ENCODE results near the gene C9orf40. TPM values are rescaled to one million over a fixed set of nuclear protein-coding genes. Genes with fewer than 3 reads are reported as not detected.

Gene C9orf40
- total and polyA plus RNA-seq, 7 experiments from 2014 or later: 1.8 to 13.6 (median 2.7) TPM

DNA sequence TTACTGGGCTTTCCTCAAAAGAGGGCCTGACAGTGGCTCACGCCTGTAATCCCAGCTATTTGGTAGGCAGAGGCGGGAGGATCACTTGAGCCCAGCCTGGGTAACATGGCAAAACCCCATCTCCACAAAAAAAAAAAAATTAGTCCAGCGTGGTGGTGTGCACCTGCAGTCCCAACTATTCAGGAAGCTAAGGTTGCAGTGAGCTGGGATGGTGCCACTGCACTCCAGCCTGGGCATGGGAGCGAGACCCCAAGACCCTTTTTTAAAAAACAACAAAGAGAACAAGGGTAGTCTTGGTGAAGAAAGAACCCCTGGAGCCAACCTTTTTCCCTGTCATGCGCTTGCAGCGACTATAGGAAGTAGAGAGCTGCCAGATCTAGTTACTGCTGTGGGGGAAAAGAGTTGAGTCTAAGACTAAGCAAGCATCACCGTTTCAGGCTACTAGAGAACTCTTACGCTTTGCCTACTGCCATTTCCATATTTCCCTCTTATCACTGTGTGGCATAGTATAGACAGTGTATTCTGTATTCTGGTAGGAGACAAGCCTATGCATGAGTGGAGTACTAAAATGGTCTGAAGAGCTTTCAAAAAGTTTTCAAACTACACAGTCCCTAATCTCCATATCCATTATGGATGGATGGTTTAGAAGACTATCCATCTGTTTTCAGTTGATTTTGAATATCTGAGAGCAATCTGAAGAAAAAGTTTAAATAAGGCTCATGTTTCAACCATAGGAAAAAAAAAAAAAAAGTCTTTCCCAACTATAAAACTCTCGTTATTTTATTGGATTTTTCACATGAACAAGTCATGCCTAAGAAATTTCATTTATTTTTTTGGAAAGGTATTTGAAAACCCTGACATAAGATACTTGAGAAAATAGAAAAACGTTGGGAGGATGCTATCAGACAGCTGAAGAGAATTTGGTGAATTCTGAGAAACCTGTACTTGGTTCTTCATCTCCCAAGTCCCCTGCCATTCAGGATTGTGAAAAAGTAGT, 2.6 kb downstream of the C9orf40 start:
- ATAC-seq (no peak), DNase-seq (no peak)
- ChIA-PET CTCF (interaction anchor here (0.6 to 1.0 kb wide), 3 partner anchors 132 to 174 kb away, joined by 3 to 4 read pairs (median 3); no protein-coding TSS in a partner anchor), POLR2A (interaction anchor here (0.6 to 1.2 kb wide), 5 partner anchors 24 to 310 kb away, joined by 3 to 9 read pairs (median 4); partner anchors contain the start of gene CARNMT1)
- intact Hi-C loops (cut with micrococcal nuclease): loop anchor here (5.0 to 10.0 kb wide), 10 partner anchors 37 to 1815 kb away; partner anchors contain the start of genes ANXA1 (in 1 of the 2), RFK (in 1 of the 2), RORB (in 1 of the 2) and TRPM6 (in 1 of the 2)
- no peak overlapping the region for H3K4me3 ChIP-seq (ENCODE audit: low read length)
- Mint-ChIP-seq H3K36me3 (peaks cover 0 to 13% (median 0%) of the 10 kb centered on the region in 5 donors), H3K27me3 (no peaks in the 10 kb centered on the region), H3K4me1 (peaks cover 0 to 58% (median 28%) of the 10 kb centered on the region in 7 donors), H3K9me3 (peaks cover 0 to 1% (median 0%) of the 10 kb centered on the region in 11 donors), H3K4me3 (peak overlapping the region in 4 of 10 donors; percentile 12 to 20 (median 14)), H3K27ac (peak overlapping the region in 2 of 9 donors; percentile 9 to 25)
- H3K9me3 ChIP-seq (ENCODE audit: control insufficient read depth in 2 of 3, low read length in 3 of 3): no peaks in the 10 kb centered on the region
- H3K27ac ChIP-seq (ENCODE audit: low read depth, low read length): no peak overlapping the region
- no peaks in the 10 kb centered on the region for H3K27me3 ChIP-seq (ENCODE audit: control insufficient read depth in 2 of 2, insufficient read depth in 2 of 2, low read length in 2 of 2)
- peaks cover 0 to 5% (median 0%) of the 10 kb centered on the region in 3 experiments for H3K36me3 ChIP-seq (ENCODE audit: control insufficient read depth in 2 of 3, insufficient read depth in 3 of 3, low read length in 3 of 3)
- H3K4me1 ChIP-seq (ENCODE audit: control insufficient read depth in 2 of 2, insufficient read depth in 2 of 2, low read length in 2 of 2): peaks cover 0 to 7% of the 10 kb centered on the region in 2 donors

DNA sequence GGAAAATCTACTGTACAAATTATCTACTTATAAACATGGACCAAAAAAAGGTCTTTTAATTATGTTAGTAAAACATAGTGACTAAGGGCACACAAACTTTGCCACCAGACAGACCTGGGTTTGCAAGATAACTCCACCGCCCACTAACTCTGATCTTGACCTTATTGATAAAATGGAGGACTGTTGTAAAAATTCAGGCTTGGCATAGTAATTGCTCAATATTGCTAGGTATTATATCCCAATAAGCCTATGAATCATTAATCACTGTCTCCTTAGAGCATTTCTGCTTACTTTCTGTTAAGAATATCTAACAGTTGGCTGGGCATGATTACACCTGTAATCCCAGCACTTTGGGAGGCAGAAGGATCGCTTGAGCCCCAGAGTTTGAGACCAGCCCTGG, 3.8 kb downstream of the C9orf40 start:
- peaks cover 0 to 7% of the 10 kb centered on the region in 2 donors for H3K4me1 ChIP-seq (ENCODE audit: control insufficient read depth in 2 of 2, insufficient read depth in 2 of 2, low read length in 2 of 2)
- no peaks in the 10 kb centered on the region for H3K27me3 Mint-ChIP-seq
- peaks cover 0 to 49% (median 29%) of the 10 kb centered on the region in 7 donors for H3K4me1 Mint-ChIP-seq
- no peak overlapping the region for H3K27ac ChIP-seq (ENCODE audit: low read depth, low read length)
- ChIA-PET CTCF (no interaction called here), POLR2A (no interaction called here)
- H3K9me3 ChIP-seq (ENCODE audit: control insufficient read depth in 2 of 3, low read length in 3 of 3): no peaks in the 10 kb centered on the region
- H3K9me3 Mint-ChIP-seq: no peaks in the 10 kb centered on the region
- DNase-seq (no peak), ATAC-seq (no peak)
- intact Hi-C loops (cut with micrococcal nuclease): no loop called here
- no peak overlapping the region for H3K4me3 ChIP-seq (ENCODE audit: low read length)
- no peak overlapping the region for H3K27ac Mint-ChIP-seq
- no peaks in the 10 kb centered on the region for H3K27me3 ChIP-seq (ENCODE audit: control insufficient read depth in 2 of 2, insufficient read depth in 2 of 2, low read length in 2 of 2)
- H3K4me3 Mint-ChIP-seq: peak overlapping the region in 1 of 10 donors; percentile 38
- H3K36me3 ChIP-seq (ENCODE audit: control insufficient read depth in 2 of 3, insufficient read depth in 3 of 3, low read length in 3 of 3): peaks cover 0 to 5% (median 0%) of the 10 kb centered on the region in 3 experiments
- peaks cover 0 to 13% (median 0%) of the 10 kb centered on the region in 5 donors for H3K36me3 Mint-ChIP-seq

DNA sequence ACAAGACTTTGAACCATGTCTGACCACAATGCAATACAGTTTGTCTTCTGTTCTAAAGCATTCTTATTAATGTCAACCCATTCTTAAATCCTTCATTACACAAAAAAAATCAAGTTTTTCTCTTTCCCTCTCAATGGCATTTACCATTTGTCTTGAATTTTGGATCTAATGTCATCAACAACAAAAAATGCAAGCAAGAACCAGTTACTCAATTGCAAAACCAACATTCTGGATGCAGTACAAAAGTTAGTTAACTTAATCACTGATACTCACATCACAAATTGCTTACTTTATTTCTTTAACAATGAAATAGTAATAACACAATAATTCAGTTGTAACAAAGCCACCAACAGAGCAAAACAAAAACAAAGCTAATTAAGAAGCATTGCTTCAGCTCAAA, 6.0 kb downstream of the C9orf40 start:
- Histone ChIP-seq H3K36me3 (ENCODE audit: control insufficient read depth in 2 of 3, insufficient read depth in 3 of 3, low read length in 3 of 3) (no peaks in the 10 kb centered on the region), H3K9me3 (ENCODE audit: control insufficient read depth in 2 of 3, low read length in 3 of 3) (no peaks in the 10 kb centered on the region), H3K4me1 (ENCODE audit: control insufficient read depth in 2 of 2, insufficient read depth in 2 of 2, low read length in 2 of 2) (peaks cover 0 to 7% of the 10 kb centered on the region in 2 donors), H3K27ac (ENCODE audit: low read depth, low read length) (no peak overlapping the region), H3K4me3 (ENCODE audit: low read length) (no peak overlapping the region), H3K27me3 (ENCODE audit: control insufficient read depth in 2 of 2, insufficient read depth in 2 of 2, low read length in 2 of 2) (no peaks in the 10 kb centered on the region)
- Mint-ChIP-seq H3K9me3 (peaks cover 0 to 5% (median 0%) of the 10 kb centered on the region in 11 donors), H3K4me1 (peaks cover 6 to 46% (median 18%) of the 10 kb centered on the region in 7 donors), H3K36me3 (peaks cover 0 to 18% (median 0%) of the 10 kb centered on the region in 5 donors), H3K27ac (no peak overlapping the region), H3K27me3 (no peaks in the 10 kb centered on the region), H3K4me3 (no peak overlapping the region)
- CTCF ChIA-PET: interaction anchor here (0.6 kb wide), 1 partner anchor 85 kb away, joined by 3 read pairs; no protein-coding TSS in a partner anchor
- intact Hi-C loops (cut with micrococcal nuclease): no loop called here
- DNase-seq (no peak), ATAC-seq (no peak)
- POLR2A ChIA-PET: interaction anchor here (0.7 to 0.9 kb wide), 2 partner anchors 74 to 175 kb away, joined by 4 read pairs; no protein-coding TSS in a partner anchor

GRCh38 chr9:74942801-74943200, 9.9 kb downstream of the C9orf40 start:
- Histone ChIP-seq H3K4me1 (ENCODE audit: control insufficient read depth in 2 of 2, insufficient read depth in 2 of 2, low read length in 2 of 2) (no peaks in the 10 kb centered on the region), H3K27me3 (ENCODE audit: control insufficient read depth in 2 of 2, insufficient read depth in 2 of 2, low read length in 2 of 2) (no peaks in the 10 kb centered on the region), H3K27ac (ENCODE audit: low read depth, low read length) (no peak overlapping the region), H3K9me3 (ENCODE audit: control insufficient read depth in 2 of 3, low read length in 3 of 3) (no peaks in the 10 kb centered on the region), H3K4me3 (ENCODE audit: low read length) (no peak overlapping the region), H3K36me3 (ENCODE audit: control insufficient read depth in 2 of 3, insufficient read depth in 3 of 3, low read length in 3 of 3) (no peaks in the 10 kb centered on the region)
- ChIA-PET CTCF (interaction anchor here (0.7 kb wide), 1 partner anchor 9 kb away, joined by 3 read pairs; the partner anchor contains the start of gene C9orf40), POLR2A (no interaction called here)
- DNase-seq (peak in 1 of 9 donors; percentile 28), ATAC-seq (peak; percentile 68)
- intact Hi-C loops (cut with micrococcal nuclease): no loop called here
- peaks cover 0 to 23% (median 6%) of the 10 kb centered on the region in 7 donors for H3K4me1 Mint-ChIP-seq
- peaks cover 0 to 5% (median 0%) of the 10 kb centered on the region in 11 donors for H3K9me3 Mint-ChIP-seq
- peaks cover 0 to 4% (median 3%) of the 10 kb centered on the region in 5 donors for H3K27me3 Mint-ChIP-seq
- peak overlapping the region in 2 of 9 donors; percentile 23 to 32 for H3K27ac Mint-ChIP-seq
- H3K36me3 Mint-ChIP-seq: peaks cover 0 to 16% (median 0%) of the 10 kb centered on the region in 5 donors
- no peak overlapping the region for H3K4me3 Mint-ChIP-seq

DNA sequence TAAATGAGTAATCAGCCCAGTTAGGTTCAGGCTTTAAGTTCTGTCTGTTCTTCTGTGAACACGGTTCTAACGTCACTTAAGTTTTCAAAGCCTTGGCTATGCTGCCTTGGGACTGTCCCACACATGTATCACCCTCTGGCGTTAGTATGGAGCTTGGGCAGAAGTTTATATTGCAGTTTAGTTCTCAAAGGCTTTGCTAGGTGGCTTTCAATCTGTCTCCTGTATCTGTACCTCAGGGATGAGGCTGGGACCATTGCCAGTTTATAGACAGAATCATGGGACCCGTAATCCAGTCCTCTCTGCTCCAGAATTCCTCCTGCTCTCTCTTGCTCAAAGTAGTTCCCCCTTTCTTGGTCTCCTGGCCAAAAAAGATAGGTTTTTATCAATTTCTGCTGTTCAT, 12.1 kb downstream of the C9orf40 start:
- CTCF ChIA-PET: no interaction called here
- H3K36me3 Mint-ChIP-seq: peaks cover 0 to 11% (median 0%) of the 10 kb centered on the region in 5 donors
- no peak overlapping the region for H3K4me3 Mint-ChIP-seq
- peaks cover 0 to 5% (median 0%) of the 10 kb centered on the region in 11 donors for H3K9me3 Mint-ChIP-seq
- peaks cover 0 to 13% (median 3%) of the 10 kb centered on the region in 5 donors for H3K27me3 Mint-ChIP-seq
- POLR2A ChIA-PET: no interaction called here
- no peak overlapping the region for H3K27ac ChIP-seq (ENCODE audit: low read depth, low read length)
- no peaks in the 10 kb centered on the region for H3K36me3 ChIP-seq (ENCODE audit: control insufficient read depth in 2 of 3, insufficient read depth in 3 of 3, low read length in 3 of 3)
- no peaks in the 10 kb centered on the region for H3K4me1 ChIP-seq (ENCODE audit: control insufficient read depth in 2 of 2, insufficient read depth in 2 of 2, low read length in 2 of 2)
- H3K4me1 Mint-ChIP-seq: peaks cover 0 to 12% (median 6%) of the 10 kb centered on the region in 7 donors
- ATAC-seq (no peak), DNase-seq (no peak)
- no peak overlapping the region for H3K4me3 ChIP-seq (ENCODE audit: low read length)
- intact Hi-C loops (cut with micrococcal nuclease): no loop called here
- no peaks in the 10 kb centered on the region for H3K27me3 ChIP-seq (ENCODE audit: control insufficient read depth in 2 of 2, insufficient read depth in 2 of 2, low read length in 2 of 2)
- H3K27ac Mint-ChIP-seq: no peak overlapping the region
- no peaks in the 10 kb centered on the region for H3K9me3 ChIP-seq (ENCODE audit: control insufficient read depth in 2 of 3, low read length in 3 of 3)

- Mint-ChIP-seq H3K27me3 (peaks cover 0 to 26% (median 13%) of the 10 kb centered on the region in 5 donors), H3K4me3 (no peak overlapping the region)
- CTCF ChIA-PET: no interaction called here
These were observed 17.7 kb downstream of the C9orf40 start for GRCh38 chr9:74935008-74935407.

More at GRCh38 chr9:74935008-74935407, 17.7 kb downstream of the C9orf40 start:
- peaks cover 0 to 3% (median 0%) of the 10 kb centered on the region in 5 donors for H3K36me3 Mint-ChIP-seq
- H3K36me3 ChIP-seq (ENCODE audit: control insufficient read depth in 2 of 3, insufficient read depth in 3 of 3, low read length in 3 of 3): no peaks in the 10 kb centered on the region
- peaks cover 0 to 11% (median 4%) of the 10 kb centered on the region in 11 donors for H3K9me3 Mint-ChIP-seq
- H3K4me1 ChIP-seq (ENCODE audit: control insufficient read depth in 2 of 2, insufficient read depth in 2 of 2, low read length in 2 of 2): no peaks in the 10 kb centered on the region
- no peak overlapping the region for H3K4me3 ChIP-seq (ENCODE audit: low read length)
- H3K27ac Mint-ChIP-seq: no peak overlapping the region
- ATAC-seq (no peak), DNase-seq (no peak)
- intact Hi-C loops (cut with micrococcal nuclease): no loop called here
- POLR2A ChIA-PET: no interaction called here
- H3K27ac ChIP-seq (ENCODE audit: low read depth, low read length): no peak overlapping the region
- no peaks in the 10 kb centered on the region for H3K27me3 ChIP-seq (ENCODE audit: control insufficient read depth in 2 of 2, insufficient read depth in 2 of 2, low read length in 2 of 2)
- no peaks in the 10 kb centered on the region for H3K9me3 ChIP-seq (ENCODE audit: control insufficient read depth in 2 of 3, low read length in 3 of 3)
- H3K4me1 Mint-ChIP-seq: no peaks in the 10 kb centered on the region
